GM19239 (cell line): ENCODE measurements around the gene SCNN1B.
"Not testable (repeated sequence)": the region's sequence is repeated elsewhere in the genome, so short reads cannot be mapped to it uniquely, and the experiment has no call there.

Experiments used
- DNase-seq: peaks from one replicate; pipeline ENCODE4 v3.0.0; 2011; ENCODE audit warnings: low spot score; ENCODE audit not compliant: insufficient read length
- FAIRE-seq: peaks from 2 replicates; lab custom pipeline; 2011; peaks lifted over from hg19 to GRCh38; lab: Jason Lieb, UNC

SCNN1B gene

DNA sequence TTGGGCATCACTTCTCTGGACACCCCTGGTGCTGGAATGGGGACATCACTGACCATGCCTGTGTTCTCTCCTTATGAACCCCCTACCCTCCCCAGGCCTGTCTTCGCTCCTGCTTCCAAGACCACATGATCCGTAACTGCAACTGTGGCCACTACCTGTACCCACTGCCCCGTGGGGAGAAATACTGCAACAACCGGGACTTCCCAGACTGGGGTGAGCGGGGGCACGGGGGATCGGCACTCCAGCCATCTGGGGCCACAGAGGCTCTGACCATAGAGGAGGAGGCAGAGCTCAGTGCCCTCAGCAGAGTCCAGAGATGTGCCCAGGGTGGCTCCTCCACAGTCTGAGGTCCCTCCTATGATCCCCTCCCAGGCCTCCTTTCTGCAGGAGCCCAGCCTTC lies 73.5 kb downstream of the SCNN1B start:
- no peak for DNase-seq
- no peak for FAIRE-seq

DNA sequence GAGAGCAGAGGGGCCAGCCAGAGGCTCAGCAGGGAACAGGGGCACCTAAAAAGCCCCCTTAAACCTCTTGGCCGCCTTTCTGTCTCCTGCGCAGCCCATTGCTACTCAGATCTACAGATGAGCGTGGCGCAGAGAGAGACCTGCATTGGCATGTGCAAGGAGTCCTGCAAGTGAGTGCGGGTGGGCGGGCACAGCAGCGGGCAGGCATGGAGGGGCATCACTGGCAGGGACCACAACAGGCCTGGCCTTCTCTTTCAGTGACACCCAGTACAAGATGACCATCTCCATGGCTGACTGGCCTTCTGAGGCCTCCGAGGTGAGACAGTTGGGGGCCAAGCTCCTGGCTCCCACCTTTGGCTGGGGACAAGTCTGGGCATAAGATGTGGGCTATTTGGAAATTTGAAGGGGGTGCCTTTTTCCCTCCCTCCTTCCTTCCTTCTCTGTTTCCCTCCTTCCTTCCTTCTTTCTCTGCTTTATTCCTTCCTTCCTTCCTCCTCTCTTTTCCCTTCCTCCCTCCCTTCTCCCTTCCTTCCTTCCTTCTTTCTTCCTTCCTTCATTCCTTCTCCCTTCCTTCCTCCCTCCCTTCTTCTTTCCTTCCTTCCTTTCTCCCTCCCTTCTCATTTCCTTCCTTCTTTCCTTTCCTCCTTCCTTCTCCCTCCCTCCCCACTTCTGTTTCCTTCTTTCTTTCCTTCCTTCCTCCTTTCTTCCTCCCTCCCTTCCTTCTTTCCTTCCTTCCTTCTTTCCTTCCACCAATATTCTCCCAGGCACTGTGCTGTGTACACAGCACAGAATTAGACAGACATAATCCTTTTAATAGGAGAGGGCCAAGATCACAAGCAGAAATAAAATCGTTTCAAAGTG lies 75.2 kb downstream of the SCNN1B start:
- no peak for FAIRE-seq
- DNase-seq: no peak

DNA sequence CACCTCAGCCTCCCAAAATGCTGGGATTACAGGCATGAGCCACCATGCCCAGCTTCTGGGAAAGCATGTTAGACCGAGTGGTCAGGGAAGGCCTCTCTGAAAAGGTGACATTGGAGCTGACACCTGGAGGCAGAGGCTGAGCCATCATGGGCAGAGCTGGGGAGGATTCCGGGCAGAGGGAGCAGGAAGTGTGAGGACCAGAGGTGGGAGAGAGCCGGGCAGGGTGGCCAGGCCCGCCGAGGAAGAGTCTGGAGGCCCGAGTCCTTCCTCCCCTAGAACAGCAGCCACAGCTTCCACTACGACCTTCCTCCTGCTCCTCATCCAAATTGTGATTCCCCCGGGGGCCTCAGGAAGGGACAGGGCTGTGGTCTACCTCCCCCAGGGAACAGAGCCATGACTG lies 76.2 kb downstream of the SCNN1B start:
- no peak for FAIRE-seq
- DNase-seq: no peak

DNA sequence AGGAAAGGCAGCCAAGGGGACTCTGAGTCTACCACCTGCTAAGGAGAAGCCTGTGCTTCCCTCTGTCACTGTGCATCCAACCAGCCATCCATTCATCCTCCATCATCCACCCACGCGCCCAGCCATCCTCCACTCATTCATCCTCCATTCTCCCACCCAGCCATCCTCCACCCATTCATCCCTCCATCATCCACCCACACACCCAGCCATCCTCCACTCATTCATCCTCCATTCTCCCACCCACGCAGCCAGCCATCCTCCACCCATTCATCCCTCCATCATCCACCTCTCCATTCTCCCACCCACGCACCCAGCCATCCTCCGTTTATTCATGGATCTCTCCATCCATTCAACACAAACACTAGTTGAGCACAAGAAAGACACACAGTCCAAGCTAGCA lies 76.8 kb downstream of the SCNN1B start:
- FAIRE-seq: no peak

DNA sequence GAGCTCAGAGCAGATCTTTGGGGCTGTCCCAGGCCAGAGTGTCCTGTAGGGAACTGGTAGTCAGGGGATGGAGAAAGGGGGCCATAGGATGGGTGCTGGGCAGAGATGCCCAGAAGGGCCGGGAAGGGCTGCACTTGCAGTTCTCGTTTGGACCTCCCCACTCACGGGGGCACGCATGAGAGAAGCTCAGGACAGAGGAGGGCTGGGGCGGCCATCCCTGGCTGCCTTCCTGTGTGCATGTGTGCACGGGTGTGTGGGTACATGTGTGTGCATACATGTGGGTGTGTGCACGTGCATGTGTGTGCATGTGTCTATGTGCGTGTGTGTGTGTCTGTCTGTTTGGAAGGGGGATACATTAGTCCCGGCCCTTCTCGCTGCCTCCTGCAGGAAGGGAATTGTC lies 77.6 kb downstream of the SCNN1B start:
- no peak for DNase-seq
- no peak for FAIRE-seq

More for the DNA sequence above, 76.8 kb downstream of the SCNN1B start:
- DNase-seq: no peak

DNA sequence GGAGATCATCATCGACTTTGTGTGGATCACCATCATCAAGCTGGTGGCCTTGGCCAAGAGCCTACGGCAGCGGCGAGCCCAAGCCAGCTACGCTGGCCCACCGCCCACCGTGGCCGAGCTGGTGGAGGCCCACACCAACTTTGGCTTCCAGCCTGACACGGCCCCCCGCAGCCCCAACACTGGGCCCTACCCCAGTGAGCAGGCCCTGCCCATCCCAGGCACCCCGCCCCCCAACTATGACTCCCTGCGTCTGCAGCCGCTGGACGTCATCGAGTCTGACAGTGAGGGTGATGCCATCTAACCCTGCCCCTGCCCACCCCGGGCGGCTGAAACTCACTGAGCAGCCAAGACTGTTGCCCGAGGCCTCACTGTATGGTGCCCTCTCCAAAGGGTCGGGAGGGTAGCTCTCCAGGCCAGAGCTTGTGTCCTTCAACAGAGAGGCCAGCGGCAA lies 78.4 kb downstream of the SCNN1B start:
- FAIRE-seq (no peak), DNase-seq (no peak)

DNA sequence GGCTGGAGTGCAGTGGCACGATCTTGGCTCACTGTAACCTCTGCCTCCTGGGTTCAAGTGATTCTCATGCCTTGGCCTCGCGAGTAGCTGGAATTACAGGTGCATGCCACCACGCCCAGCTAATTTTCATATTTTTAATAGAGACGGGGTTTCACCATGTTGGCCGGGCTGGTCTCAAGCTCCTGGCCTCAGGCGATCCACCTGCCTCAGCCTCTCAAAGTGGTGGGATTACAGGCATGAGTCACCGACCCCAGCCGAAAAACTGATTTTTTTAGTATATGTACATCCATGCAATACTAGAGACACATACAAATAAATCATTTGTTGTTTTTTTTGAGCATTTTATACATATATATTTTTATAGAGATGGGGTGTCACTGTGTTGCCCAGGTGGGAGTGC lies 79.6 kb downstream of the SCNN1B start:
- DNase-seq, FAIRE-seq: not testable (repeated sequence)

DNA sequence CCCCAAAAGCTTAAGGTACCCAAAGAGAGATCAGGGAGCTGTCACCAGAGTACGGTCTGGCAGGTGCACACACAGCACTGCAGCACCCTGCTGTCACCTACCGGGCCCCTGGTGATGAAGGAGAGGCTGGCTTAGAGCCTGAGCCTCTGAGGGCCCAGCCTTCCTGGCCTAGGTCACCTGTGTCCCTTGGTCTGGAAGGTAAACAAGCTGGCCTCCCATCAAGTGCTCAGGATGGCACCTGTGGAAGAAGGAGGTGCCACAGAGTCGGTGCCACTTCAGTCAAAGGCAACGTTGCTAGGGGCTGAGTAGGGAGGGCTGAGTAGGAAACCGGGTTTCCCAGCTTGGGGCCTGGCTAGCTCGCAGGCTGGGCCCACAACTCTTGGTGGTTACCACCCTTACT lies 80.2 kb downstream of the SCNN1B start:
- no peak for FAIRE-seq

DNA sequence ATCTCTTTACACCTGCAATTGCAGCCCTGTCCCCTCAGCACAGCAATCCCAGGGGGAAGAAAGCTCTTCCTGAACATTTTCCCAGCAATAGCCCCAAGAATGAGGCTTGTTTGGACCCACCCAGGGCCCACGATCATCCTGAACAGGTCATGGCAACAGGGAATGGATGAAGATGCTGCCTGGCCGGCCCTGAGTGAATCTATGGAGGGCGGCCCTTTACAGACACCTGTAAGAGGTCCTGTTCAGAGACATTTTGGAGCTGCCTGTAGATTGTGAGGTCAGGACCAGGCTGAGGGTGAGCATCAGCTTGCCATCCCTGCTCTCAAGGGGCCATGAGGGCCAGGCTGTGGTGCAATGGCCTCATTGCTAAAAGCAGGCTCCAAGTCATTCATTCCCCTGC lies 81.8 kb downstream of the SCNN1B start:
- no peak for FAIRE-seq
- no peak for DNase-seq

More for the DNA sequence above, 80.2 kb downstream of the SCNN1B start:
- no peak for DNase-seq

DNA sequence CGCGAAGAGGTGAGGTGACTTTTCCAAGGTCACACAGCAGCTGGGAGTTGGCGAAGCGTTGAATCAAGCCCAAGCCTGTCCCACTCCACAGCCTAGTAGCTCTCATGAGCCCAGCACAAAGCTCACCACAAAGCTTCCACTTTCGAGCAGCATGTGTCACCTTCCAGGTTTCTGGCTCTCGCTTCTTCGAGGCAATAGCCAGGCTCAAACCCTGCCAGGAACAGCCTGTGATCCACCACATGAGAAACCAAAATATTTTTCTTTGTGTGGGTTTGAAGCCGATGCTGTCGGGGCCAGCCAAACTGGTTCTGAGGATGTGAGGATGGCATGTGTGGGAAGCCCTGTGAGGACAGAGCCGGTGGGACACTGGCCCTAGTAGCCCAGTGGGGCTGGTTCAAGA lies 82.8 kb downstream of the SCNN1B start:
- no peak for FAIRE-seq
- no peak for DNase-seq

DNA sequence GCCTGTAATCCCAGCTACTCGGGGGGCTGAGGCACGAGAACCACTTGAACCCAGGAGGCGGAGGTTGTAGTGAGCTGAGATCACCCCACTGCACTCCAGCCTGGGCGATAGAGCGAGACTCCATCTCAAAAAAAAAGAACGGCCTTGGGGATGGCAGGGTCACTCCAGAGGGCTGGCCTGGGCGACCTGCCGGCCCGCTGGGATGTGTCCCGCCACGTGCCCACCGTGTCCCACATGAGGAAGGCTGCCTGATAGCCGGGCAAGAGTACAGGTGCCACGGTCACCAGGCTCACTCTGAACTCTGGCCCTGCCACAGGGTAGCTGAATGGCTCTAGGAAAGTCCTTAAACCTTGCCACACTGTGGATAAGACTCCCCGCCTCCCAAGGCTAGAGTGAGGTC lies 83.3 kb downstream of the SCNN1B start:
- no peak for DNase-seq
- no peak for FAIRE-seq

DNA sequence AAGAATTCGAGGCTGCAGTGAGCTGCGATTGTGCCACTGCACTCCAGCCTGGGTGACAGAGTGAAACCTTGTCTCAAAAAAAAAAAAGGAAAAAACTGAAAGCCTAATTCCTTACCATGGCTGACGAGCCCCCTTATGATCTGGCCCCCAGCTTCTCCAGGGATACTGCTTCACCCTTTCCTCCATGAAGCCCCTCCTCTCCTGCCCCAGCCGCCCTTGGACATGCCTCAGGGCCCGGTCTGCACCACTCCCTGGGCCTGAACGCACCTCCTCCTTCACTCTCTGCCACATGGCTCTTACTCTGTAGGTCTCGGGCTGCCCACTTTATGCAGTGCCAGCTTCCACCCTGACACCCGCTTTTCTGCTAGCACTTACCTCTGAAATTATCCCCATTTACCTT lies 85.6 kb downstream of the SCNN1B start:
- DNase-seq (no peak), FAIRE-seq (no peak)

DNA sequence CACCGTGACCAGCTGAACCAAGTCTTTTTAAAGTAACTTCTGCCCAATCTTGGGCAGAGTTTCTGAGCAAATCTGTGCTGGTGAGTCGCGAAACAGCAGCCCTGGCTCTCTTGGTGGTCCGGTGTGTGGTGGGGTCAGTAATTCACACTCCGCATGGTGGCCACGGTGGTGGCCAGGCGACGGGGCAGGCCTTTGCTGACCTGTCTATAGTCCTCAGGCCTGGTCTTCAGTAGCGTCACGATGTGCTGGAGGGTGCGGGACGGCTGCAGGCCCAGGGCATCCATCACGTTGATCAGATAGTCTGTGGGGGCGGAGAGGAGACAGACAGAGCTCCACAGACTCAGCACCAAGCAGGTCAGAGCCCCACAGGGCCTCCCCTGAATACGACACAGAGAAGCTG lies 86.7 kb downstream of the SCNN1B start:
- DNase-seq (no peak), FAIRE-seq (no peak)

DNA sequence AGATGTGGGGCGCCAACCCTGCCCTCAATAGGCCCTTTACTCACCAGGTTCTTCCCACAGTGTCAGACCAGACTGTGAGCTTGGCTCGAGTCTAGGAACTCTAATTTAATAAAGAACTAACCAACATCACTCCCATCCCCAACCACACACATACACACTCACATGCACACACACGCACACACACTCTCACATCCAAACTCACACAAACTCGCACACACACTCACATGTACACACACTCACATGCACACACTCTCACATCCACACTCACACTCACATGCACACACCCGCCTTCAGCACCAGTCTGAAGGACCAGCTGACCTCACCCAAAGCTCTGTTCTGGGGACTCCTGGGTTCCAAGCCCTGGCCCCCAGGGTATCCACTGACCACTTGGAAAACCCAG lies 87.1 kb downstream of the SCNN1B start:
- DNase-seq (no peak), FAIRE-seq (no peak)

DNA sequence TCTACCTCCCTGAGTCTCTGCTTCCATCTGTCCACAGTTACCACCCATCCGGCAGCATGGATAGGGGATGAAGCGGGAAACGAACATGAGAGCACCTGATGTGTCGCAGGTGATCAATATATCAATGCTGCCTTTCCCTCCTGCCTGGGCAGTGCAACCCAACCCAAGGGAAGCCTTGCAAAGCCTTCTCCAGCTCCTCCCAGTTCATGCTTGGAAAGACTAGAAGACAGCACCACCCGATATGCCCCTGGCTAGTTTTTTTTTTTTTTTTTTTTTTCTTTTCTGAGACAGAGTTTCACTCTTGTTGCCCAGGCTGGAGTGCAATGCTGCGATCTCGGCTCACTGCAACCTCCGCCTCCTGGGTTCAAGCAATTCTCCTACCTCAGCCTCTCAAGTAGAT lies 87.8 kb downstream of the SCNN1B start:
- not testable (repeated sequence) for DNase-seq, FAIRE-seq

DNA sequence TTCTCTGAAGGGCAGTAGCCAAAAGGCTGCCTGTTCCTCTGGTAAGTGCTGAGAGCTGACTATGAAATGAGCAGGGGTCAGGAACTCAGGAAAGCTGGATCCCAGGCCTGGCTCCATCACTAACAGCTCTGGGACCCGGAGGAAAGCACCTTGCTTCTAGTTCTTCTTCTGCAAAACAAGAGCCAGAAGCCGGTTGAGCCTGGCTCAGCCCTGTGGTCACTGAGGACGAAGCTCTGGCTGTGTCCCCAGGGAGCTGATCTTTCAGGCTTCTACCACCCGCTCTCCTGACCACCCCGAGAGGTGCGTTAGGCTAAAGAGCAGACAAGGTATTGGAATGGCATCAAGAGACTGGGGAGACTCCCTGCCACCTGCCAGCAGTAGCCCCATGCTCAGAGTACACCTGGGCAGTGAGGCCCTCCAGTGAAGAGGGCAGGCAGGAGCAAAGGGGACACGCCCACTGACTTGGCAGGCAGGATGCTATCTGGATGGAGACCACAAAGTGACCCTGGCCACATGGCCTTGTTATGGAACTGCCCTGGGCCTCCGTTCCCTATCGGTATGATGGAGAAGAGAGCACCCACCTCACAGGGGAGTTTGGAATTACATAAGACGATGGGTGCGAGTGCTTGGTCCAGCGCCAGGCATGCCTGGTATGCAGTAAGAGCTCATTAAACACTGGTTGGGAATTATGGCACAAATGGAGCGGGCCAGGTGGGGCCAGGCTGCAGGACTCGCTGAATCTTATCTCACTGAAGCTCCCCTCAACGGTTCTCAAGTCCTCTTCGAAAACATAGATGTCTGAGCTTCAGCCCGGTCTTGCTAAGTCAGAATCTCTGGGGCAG lies 89.5 kb downstream of the SCNN1B start:
- FAIRE-seq: no peak
- DNase-seq: no peak

DNA sequence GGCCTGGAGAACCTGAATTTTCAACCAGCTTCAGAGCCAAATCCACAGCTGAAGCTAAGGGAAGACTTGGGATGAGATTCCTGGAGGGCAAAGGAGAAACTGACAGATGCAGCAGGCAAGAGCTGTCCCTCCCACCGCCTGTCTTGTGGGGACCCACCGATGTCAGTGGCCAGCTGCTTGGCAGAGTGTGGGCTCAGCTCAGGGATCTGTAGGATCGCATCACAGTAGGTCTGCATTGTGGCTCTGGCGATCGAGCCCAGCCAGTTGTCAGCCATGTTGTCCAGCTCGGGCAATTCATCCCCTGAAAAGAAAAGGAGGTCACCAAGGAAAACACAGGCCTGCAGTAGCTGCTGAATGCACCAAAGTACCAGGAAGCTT lies 90.1 kb downstream of the SCNN1B start:
- FAIRE-seq (no peak), DNase-seq (no peak)

DNA sequence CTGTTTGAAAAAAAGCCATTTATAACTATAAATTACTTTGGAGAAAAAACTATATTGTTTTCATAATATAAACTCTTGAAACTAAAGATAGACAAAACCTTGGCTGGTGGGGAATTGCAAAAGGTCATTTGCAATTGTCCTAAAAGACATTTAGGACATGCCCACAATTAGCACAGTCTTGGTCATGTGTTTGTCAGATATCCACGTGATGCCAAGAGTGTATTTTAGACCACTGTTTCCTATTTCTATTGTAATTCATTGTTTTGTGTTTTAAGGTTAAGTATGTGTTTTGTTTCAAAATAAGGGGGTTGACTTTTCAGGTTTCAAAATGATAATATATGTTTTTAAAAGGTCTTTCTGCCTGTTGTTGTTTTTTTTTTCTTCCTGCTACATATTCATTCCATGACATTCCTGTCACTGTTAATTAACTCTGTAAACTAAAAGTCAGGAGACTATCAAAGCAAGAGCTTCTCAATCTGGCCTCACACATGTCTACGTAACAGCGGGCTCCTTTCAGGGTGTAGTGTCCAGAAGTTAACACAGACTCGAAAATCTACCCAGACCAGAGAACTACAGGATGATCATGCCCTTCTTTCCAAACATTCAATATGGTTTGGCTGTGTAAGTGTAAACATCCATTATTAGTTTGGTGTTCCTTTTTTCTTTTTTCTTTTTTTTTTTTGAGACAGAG lies 92.2 kb downstream of the SCNN1B start:
- FAIRE-seq: no peak
- no peak for DNase-seq

DNA sequence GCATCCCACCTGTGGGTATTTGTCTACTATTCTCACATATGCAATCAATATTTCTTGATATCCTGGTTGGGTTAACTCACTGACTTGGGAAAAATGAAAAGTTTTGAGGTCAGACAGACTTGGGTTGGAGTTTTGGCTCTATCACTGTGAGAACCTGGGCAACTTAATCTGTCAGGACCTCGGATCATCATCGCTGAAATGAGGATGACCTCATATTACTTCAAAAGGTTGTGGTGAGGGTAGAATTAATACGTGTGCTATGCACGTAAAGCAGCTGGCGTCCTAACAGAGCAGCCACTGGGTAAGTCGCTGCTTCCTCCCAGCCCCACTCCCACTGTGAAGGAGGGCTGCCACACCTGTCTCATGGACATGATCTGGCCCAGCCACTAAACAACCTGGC lies 93.6 kb downstream of the SCNN1B start:
- no peak for FAIRE-seq
- no peak for DNase-seq

DNA sequence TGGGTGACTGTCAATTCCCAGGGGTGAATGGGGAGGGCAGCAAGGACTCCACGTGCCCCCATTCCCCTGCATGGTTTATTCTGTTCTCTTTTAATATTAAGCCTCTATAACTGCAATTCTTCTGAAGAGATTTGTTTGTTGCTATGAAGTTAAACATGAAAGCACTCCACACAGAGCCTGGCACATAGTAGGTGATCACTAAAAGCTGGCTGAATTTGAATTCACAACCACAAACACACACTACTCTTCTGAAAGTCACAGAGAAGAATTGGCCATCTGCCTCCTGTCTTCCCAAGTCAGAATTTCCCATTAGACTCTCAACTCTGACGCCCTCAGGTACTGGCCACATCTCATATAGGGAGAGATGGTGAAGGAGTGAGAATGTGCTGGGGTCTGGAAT lies 95.4 kb downstream of the SCNN1B start:
- DNase-seq (no peak), FAIRE-seq (no peak)
